Measurements from ENCODE around the gene CMTM3.
"Not testable (repeated sequence)": the region's sequence is repeated elsewhere in the genome, so short reads cannot be mapped to it uniquely, and the experiment has no call there.

The CMTM3 gene

DNA sequence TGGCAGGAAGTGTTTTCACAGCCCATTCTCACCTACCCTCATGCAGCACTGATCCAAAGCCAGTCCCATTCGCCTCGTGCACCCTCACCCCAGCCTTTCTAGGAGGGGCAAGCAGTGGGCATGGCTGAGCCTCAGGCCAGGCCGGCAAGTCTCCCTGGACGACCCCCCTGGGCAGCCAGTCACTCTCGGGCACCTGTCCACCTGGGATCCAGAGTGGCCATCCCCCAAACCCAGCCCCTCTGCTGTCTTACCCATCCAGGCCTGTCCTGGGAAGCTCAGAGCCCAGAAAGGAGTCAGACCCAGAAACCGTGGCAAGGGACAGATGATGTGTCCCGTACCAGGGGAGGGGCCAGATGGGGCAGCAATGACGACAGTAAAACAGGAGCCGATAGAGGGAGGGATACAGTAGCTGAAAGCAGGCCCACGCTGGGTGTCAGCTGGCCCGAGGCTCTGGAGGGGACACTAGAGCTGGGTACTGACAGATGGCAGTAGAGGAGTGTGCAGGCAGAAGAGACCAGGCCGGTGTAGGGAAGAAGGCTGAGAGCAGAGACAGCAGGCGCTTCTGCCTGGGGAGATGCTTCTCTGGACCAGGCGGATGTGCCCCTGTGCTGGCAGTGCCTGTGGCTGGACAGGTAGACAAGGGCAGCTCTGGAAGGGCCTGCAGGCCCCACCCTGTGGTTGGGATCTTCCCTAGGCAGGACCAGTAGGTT is 5.8 kb downstream of the CMTM3 start:
- DNase-seq, result no peak

DNA sequence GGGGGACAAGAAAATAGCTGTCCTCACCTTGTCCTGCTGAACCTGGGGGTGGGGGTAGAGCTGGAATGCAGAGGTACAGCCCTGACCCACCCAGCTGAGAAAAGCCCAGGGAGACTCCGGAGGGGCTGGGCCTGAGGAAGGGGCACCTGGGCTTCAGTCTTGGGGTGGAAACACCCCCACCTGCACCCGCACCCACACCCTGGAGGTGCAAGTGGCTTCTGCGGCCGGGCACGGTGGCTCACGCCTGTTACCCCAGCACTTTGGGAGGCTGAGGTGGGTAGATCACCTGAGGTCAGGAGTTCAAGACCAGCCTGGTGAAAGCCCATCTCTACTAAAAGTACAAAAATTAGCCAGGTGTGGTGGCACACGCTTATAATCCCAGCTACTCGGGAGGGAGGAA is 7.4 kb downstream of the CMTM3 start:
- not testable (repeated sequence) for DNase-seq

DNA sequence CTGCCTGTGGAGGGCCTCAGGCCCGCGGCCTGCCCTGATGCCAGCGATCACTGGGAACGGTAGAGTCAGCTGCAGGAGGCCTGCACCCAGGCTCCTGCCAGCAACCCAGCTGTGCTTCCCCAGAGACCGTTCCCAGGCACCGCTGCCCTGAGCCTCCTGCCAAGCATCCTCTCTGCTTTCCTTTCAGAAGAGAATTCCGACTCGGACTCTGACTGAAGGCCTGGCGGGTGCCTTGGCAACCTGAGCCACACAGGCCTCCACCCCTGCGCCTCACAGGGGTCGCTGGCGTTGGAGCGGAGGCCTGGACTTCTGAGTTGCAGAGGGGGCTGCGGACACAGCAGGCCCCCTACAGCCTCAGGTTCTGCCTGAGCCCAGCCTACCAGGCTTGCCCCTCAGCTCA is 7.9 kb downstream of the CMTM3 start:
- DNase-seq, result no peak

DNA sequence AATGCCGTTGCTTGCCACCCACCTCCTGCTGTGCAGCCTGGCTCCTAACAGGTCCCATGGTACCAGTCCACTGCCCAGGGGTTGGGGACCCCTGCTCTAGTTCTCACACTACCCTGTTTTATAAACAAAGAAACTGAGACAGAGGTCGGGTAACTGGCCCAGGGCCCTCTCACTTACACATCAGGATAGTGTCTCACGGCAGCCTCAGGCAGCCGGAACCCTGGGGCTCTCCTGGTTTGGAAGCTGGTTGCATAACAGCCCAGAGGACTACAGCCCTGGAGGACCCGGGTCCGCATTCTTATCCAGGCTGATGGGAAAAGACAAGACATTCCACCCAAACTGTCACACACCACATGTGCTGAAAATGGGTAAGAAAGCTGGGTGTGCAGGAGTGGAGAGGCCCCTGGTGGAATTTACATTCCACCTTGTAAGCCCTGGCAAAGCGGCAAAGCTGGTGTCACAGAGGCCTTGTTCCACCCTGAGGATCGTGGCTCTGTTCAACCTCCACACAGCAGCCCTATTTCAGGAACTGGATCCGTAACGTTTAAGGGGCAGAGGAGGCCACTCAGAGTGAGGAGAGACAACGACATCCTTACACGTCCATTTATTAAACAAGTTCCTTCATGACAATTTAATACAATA is 9.8 kb downstream of the CMTM3 start:
- no peak for DNase-seq

DNA sequence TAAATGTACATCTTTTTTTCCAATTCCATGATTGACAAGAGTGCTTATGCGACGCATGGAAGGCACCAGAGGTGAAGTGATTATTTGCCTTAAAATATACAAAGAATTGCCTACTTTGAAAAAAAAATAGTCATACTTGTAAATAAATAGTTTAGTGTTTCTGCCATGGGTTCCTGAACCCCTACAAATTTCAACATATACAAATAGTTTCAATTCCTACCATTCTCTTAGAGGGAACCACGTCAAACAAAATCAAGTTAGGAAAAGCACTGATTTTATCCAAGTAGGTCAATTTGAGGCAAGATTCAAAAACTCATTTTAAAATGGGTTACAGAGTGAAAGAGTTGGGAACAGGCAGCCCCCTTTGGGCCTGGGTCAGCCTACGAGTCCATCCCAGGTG is 11.7 kb downstream of the CMTM3 start:
- DNase-seq, result no peak

DNA sequence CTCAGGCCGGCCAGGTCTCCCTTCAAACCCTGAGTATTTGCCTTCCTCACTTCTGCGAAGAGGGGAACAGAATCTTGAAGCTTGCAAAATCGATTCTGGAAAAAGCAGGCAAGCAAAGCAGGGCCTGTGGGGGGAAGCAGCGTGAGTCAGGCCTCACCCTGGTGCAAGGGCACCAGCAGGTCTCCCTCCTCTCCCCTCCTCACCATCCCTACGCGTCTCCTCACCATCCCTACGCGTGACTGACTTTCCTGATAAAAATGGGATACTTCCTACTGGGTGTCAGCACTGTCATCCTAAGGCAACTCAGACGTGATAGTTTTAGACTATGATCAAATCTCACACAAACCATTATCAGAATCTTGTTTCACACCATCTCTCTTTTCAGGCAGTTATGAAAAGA is 12.1 kb downstream of the CMTM3 start:
- no peak for DNase-seq

DNA sequence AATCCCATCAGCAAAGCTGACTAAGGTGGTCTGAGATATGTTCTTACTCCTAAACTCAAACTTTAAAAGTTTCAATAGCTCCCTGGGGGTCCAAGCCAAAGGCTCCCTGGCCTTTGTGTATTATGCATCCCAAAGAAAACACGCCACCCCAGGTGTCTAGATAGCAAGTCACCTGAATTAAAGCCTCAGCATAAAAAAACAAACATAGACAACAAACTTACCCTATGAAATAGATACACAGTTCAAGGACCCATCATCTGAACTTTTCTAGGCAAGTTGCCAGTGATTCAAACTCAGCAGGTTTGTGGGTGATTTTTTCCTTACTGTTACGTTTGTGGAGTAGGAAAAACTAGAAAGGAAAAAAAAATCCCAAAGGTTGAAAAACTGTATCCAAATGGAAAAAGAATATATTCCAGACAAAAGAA is 12.5 kb downstream of the CMTM3 start:
- no peak for DNase-seq

DNA sequence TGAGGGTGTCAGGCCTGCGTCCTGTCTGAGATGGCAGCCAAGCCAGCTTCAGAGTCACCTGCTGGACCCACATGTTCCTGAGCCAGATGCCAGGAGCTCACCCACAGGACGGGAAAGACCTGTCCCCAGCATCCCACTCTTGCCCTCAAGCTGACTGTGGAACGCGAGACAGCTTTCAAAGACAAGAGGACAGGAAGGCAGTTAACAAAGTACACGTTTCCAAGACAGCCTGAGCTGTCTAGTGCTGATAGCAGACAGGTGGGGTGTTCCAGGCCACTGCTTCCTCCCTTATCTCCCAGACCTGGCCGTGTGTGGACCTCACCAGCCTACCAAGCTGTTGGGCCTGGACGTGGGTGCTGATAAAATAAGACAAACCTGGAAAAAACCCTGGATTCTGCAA is 13.2 kb downstream of the CMTM3 start:
- no peak for DNase-seq

DNA sequence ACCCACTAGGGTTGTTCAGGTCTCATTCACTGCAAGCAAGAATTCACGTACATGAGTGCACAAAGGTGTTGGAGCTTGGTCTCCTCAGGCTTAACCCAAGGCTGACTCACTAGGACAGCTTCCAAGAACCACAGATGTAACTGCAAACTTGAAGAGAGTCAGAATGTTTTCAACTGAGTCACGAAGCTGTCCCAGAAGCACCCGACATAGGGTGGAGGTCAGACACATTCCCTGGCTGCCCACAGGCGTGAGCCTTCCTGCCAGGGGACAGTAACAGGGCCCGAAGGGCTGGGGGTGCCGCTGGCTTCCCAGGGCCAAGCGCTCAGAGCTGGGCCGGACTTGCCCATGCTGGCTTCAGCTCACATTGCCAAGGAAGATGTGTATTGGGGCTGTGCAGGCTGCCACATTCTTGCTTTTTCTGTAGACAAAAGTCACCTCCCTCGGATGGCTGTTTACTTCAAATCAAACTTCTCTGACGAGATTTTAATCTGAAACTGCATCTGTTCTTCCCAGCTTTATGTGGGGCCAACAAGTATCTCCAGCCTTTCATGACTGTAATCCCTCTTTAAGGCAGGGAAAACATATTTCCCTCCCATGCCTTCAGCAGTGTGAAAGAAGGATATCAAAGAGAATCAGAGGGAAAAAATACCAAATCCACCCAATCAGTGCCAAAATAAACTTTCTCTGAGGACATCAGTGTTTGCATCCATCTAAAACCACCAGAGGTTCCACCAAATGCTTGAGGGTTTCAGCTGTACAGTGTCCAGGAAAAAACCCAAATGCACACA is 14.3 kb downstream of the CMTM3 start:
- no peak for DNase-seq

DNA sequence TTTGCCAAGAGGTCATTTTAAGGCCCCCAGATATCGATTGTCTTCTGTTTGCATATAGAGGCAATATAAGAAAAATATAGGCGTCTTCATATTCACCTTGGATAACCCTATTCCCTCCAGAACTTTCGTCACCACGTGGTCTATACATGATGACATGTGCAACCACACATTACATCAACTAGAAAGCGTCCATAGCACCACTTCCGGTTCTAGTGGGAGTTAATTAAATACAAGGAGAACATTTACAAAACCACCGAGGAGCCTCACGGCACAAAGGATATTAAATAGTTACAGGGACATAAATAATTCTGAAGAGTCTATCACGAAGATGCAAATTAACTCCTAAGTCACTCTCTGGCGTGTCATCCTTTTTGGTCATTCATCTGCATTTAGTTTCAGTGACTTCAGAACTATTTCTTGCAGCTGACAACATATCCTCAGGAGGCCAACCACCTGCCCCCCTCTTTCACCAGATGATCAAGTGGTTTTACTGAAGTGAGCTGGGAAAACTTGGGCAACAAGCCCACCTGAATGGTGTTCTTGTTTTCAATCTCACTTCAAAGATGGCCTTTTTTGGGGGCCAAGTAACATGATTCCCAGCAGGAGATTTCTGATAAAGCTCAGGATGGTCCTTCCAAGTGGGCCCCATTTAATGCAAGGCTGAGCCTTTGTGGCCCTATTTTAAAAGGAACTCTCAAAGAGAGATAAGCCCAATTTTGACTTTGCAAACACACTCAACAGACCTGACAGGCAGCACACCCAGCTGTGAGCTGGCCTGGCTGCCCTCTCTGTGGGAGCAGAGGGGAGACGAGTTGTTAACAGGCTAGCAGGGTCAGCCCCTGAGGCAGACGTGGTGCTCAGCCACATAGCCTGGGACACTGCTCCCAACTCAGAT is 15.3 kb downstream of the CMTM3 start:
- no peak for DNase-seq

DNA sequence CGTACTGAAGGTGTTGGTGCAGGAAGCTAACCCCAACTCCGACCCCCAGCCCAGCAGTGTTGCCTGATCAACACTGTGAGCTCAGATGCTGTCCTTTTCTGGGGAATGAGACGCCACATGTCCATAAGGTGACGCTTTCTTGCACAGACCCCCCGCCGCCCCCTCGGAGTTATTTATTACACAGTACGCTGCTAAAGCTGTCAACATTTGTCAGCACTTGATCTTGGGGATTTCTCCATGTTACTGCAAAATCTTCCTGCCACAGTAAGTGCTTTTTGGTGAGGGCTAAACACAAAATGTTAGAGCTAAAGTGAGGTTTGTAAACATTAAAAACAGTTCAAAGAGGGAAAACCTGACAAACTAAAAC is 15.9 kb downstream of the CMTM3 start:
- no peak for DNase-seq

DNA sequence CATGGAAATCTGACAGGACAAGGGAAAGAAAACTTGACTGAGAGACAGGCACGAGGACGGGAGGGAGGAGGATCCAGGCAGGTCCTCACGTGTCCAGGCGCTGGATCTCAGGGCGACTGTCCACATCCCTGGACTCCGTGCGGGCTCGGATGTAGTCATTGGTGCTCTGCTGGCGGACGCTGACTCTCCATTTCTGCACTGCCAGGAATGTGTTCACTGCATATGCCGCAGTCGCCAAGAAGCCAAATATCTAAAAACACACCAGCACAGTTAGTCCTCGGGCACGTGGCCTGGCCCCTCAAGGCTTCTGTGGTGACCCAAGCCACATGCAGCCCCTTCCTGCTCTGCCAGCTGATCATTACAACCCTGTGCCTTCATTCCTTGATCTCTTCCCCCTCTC is 17.5 kb downstream of the CMTM3 start:
- no peak for DNase-seq

DNA sequence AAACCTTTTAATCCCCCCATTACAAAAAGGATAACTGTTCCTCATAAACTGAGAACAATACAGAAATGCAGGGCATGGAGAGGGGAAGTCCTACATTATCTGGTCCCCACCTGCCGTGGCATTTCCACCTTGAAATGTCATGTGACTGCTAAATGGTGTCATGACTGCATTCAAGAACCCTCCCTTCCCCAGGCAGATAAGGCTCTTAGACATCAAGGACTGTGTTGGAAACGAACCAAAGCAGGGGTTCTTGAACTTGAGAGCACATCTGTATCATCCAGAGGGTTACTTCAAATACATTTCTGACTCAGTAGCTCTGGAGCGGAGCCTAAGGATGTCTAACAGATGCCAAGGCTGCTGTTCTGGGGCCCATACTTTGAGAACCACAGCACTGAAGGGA is 18.4 kb downstream of the CMTM3 start:
- no peak for DNase-seq

DNA sequence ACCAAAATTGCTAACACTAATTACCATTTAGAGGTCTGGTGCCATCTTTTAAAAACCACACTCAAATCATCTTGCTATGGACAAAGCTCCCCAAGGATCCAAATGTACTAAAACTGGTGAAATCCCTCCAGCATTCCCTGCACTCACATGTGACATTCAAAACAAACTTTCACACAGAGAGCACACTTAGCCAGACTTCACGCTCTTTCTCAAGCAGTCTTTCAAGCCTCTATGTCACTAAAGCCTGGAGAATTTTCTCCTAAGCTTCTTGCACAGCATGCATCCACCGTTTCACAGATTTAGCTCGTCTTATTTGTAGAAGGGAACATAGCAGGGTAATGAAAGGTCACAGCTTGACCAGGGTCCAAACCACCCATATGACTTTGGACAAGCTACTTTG is 19.3 kb downstream of the CMTM3 start:
- DNase-seq, result no peak

DNA sequence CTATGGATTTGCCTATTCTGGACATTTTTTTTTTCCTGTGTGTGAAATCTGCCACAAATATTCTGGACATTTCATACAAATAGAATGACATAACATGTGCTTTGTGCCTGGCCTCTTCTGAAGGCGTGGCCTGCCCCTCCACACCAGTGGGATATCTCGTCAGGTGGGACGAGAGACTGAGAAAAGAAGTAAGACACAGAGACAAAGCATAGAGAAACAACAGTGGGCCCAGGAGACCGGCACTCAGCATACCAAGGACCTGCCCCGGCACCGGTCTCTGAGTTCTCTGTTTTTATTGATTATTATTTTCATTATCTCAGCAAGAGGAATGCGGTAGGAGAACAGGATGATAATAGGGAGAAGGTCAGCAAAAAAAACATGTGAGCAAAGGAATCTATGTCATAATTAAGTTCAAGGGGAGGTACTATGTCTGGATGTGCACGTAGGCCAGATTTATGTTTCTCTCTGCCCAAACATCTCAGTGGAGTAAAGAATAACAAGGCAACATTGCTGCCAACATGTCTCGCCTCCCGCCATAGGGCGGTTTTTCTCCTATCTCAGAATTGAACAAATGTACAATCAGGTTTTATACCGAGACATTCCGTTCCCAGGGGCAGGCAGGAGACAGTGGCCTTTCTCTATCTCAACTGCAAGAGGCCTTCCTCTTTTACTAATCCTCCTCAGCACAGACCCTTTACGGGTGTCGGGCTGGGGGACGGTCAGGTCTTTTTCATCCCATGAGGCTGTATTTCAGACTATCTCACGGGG is 23.3 kb downstream of the CMTM3 start:
- not testable (repeated sequence) for DNase-seq

DNA sequence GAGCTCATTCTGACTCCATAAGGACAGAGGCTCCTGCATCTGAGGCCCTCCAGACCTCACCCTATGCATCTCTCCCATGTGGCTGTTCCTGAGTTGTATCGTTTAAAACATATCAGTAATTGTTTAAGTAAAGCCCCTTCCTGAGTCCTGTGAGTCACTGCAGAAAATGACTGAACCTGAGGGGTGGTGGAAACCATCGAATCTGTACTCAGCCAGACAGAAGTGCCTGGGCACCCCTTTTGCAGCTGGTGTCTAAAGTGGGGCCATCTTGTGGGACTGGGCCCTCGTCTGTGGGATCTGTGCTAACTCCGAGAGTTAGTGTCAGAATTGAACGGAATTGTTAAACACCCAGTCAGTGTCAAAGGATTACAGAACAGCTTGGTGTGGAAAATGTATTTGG is 25.4 kb downstream of the CMTM3 start:
- no peak for DNase-seq

DNA sequence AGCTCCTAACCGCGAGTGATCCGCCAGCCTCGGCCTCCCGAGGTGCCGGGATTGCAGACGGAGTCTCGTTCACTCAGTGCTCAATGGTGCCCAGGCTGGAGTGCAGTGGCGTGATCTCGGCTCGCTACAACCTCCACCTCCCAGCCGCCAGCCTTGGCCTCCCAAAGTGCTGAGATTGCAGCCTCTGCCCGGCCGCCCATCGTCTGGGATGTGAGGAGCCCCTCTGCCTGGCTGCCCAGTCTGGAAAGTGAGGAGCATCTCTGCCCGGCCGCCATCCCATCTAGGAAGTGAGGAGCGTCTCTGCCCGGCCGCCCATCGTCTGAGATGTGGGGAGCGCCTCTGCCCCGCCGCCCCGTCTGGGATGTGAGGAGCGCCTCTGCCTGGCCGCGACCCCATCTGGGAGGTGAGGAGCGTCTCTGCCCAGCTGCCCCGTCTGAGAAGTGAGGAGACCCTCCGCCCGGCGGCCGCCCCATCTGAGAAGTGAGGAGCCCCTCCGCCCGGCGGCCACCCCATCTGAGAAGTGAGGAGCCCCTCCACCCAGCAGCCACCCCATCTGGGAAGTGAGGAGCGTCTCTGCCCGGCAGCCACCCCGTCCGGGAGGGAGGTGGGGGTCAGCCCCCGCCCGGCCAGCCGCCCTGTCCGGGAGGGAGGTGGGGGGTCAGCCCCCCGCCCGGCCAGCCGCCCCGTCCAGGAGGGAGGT is 26.2 kb downstream of the CMTM3 start:
- DNase-seq, result not testable (repeated sequence)

DNA sequence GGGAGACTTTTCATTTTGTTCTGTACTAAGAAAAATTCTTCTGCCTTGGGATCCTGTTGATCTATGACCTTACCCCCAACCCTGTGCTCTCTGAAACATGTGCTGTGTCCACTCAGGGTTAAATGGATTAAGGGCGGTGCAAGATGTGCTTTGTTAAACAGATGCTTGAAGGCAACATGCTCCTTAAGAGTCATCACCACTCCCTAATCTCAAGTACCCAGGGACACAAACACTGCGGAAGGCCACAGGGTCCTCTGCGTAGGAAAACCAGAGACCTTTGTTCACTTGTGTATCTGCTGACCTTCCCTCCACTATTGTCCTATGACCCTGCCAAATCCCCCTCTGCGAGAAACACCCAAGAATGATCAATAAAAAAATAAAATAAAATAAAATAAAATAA is 27.1 kb downstream of the CMTM3 start:
- DNase-seq, result not testable (repeated sequence)

DNA sequence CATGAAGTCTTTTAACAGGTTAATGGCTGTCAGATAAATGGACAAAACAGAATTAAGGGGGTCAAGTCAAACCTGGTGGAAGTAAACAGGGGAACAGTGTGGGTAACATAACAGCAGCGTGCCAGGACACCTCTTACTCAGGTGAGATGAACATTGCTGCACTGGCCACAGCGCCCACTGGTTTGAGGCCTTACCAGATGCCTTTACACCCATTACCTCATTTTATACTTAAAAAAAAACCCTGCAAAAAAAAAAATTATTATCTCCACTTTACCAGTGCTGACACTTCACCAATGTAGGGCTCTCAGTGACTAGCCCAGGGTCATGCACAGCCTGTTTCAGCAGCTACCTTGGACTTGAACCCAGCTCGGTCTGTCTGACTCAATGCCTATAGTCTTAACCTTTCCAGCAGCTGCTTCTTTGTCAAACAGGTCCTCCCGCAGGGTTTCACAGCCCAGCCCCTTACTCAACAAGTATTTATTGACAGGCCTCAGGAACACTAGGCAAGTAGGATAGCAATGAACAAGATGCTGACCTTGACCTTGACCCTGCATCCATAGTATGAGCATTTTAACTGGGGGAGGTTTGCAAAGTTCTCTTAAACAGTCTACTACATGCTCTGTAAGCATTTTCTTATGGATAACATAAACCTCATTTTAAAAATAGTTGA is 30.2 kb downstream of the CMTM3 start:
- no peak for DNase-seq

DNA sequence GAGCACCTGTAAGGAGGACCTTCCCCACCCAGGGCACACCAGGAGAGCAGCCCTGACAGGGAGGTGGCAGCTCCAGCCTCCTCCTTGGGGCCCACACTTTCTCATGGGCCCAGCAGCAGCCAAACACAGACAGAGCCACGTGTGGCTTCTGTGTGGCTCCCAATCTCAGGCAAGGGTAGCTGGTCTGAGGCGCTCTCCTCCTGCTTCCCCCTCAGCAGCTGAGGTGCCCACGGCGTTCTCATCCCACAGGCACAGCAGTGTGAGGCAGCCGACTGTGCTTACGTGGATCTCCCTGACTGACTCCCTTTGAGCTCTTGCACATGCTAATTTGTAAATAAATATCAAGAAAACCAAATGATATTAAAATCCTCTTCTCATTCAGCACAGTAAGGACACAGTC is 30.9 kb downstream of the CMTM3 start:
- no peak for DNase-seq

DNA sequence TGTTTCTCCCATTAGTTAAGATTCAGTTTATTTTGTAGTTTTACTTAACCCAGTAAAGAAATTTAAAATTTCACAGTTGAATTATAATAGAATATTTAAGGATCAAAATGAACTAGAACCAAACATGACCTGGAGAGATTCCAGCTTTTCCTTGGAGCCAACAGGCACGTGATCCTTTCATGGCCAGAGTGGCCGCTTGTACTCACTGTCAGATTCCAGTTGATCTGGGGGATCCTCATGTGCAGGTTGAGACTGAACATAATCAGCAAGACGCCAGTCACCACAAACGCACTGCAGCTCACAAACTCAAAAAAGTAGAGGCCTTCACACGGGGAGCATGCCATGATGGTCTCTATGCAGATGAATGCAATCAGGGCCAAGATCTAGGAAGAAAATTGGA is 31.7 kb downstream of the CMTM3 start:
- DNase-seq, result no peak

All from stimulated activated CD4-positive, alpha-beta T cell treated with anti-CD3 and anti-CD28 coated beads, Interleukin-4, amount 100 ng/mL, for 1 hour (primary cell).